Colonic mucosa (tissue), 4 donors: Measurements from ENCODE around the gene SAMSN1. TPM values are rescaled to one million over a fixed set of nuclear protein-coding genes. Genes with fewer than 3 reads are reported as not detected.
"Not testable (repeated sequence)": the region's sequence is repeated elsewhere in the genome, so short reads cannot be mapped to it uniquely, and the experiment has no call there.

ENCODE experiments used
- DNase-seq: peaks from one replicate; pipeline ENCODE4 v3.0.0-alpha.2; 2020
- H3K27ac ChIP-seq: fragments of 200-600 bp; one replicate; pipeline ENCODE4 v1.8.0; 2021
- H3K27me3 ChIP-seq: fragments of 200-600 bp; one replicate; pipeline ENCODE4 v1.8.0; 2021
- H3K36me3 ChIP-seq: fragments of 200-600 bp; one replicate; pipeline ENCODE4 v1.8.0; 2021
- H3K4me1 ChIP-seq: fragments of 200-600 bp; one replicate; pipeline ENCODE4 v1.8.0; 2021; ENCODE audit warnings: mild to moderate bottlenecking
- H3K4me3 ChIP-seq: fragments of 200-600 bp; one replicate; pipeline ENCODE4 v1.8.0; 2021
- H3K9ac ChIP-seq, 2 donors: one replicate each; pipeline ENCODE4 v1.7.0; 2013; ENCODE audit warnings: control low read depth in 2 of 2, low read depth in 2 of 2, low read length in 2 of 2
- H3K9me3 ChIP-seq: fragments of 200-600 bp; one replicate; pipeline ENCODE4 v1.8.0; 2021
- intact Hi-C: fragments of 100-400 bp; cut with DNase I; formaldehyde crosslinking; loops from one replicate; pipeline ENCODE4 v1.14.1; 2022
- total RNA-seq, 2 donors: library from RNA; stranded (reverse); fragmentation: NEBNext Ultra II Directional in 1 of 2; extraction: Animal tissue kit (Norgen Biotek cat#: 25700) in 1 of 2; gene quantifications; one replicate each; pipeline ENCODE4 v1.2.1, GENCODE V29; 2021
- TF ChIP-seq, protein P1 (sequence below): fragments of 200-600 bp; IDR thresholded peaks from one replicate; pipeline ENCODE4 v1.8.0; 2022; ENCODE audit warnings: antibody characterized with exemption, mild to moderate bottlenecking
- donor health status: healthy.
- donor health status: DM: no; HTN: no; CAD: no.
- donor health status: DM: no; HTN: no; CAD: no.

SAMSN1 gene
- total RNA-seq, 2 donors from 2014 or later = 2.5 to 5.1 TPM

DNA sequence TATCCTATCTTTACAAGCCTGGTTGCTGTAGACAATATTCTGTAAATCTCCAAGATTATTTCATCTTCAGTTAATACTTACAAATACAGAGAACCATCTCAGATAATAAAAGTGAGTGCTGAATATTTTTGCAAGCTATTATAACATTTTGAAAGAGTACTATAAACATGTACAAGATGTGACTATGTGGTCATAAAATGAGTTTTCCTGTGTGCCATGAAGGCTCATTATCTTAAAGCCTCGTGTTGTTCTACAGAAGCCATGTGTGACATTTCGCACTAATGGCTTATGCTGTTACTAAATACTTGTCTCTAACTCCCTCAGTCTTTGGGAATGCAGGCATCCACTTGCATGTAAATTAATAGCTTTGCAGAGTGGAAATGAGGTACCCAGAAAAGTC is 48.3 kb downstream of the SAMSN1 start:
- intact Hi-C loops = no loop called here
- no peak for DNase-seq
- Histone ChIP-seq H3K4me1 (no peaks in the 10 kb centered on the region), H3K4me3 (no peak overlapping the region), H3K9me3 (no peaks in the 10 kb centered on the region), H3K27me3 (no peaks in the 10 kb centered on the region), H3K36me3 (no peaks in the 10 kb centered on the region), H3K27ac (no peak overlapping the region), H3K9ac (no peak overlapping the region)
- TF ChIP-seq, protein P1, sequence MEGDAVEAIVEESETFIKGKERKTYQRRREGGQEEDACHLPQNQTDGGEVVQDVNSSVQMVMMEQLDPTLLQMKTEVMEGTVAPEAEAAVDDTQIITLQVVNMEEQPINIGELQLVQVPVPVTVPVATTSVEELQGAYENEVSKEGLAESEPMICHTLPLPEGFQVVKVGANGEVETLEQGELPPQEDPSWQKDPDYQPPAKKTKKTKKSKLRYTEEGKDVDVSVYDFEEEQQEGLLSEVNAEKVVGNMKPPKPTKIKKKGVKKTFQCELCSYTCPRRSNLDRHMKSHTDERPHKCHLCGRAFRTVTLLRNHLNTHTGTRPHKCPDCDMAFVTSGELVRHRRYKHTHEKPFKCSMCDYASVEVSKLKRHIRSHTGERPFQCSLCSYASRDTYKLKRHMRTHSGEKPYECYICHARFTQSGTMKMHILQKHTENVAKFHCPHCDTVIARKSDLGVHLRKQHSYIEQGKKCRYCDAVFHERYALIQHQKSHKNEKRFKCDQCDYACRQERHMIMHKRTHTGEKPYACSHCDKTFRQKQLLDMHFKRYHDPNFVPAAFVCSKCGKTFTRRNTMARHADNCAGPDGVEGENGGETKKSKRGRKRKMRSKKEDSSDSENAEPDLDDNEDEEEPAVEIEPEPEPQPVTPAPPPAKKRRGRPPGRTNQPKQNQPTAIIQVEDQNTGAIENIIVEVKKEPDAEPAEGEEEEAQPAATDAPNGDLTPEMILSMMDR = no peak

DNA sequence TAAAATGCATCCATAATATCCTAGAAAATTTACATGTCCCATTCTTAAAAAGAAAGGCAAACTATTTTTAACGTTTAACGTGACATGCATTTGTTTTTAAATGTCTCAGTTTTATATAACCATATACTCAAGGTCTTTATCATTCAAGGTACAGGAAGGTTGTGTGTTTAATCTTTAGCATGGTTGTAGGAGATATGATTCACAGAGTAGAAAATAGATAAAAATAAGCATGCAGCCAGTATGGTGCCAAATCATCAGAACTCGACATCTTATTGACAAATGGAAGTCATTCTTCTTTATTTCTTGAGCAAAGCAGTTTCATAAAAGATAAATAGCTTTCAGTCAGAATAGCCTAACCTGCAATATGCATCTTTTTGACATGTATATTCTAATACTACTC is 51.0 kb downstream of the SAMSN1 start:
- Histone ChIP-seq H3K27ac (no peak overlapping the region), H3K9me3 (no peaks in the 10 kb centered on the region), H3K9ac (no peak overlapping the region), H3K27me3 (no peaks in the 10 kb centered on the region), H3K4me1 (no peaks in the 10 kb centered on the region), H3K4me3 (no peak overlapping the region), H3K36me3 (no peaks in the 10 kb centered on the region)
- DNase-seq = no peak
- intact Hi-C loops = no loop called here
- TF ChIP-seq, protein P1 = no peak

DNA sequence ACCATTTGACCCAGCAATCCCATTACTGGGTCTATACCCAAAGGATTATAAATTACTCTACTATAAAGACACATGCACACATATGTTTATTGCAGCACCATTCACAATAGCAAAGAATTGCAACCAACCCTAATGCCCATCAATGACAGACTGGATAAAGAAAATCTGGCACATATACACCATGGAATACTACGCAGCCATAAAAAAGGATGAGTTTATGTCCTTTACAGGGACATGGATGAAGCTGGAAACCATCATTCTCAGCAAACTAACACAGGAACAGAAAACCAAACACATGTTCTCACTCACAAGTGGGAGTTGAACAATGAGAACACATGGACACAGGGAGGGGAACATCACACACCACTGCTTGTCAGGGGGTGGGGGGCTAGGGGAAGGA is 51.9 kb downstream of the SAMSN1 start:
- H3K4me3 ChIP-seq, H3K36me3 ChIP-seq, DNase-seq, H3K9me3 ChIP-seq, H3K27ac ChIP-seq, H3K9ac ChIP-seq, intact Hi-C loops, H3K4me1 ChIP-seq, H3K27me3 ChIP-seq: not testable (repeated sequence)

DNA sequence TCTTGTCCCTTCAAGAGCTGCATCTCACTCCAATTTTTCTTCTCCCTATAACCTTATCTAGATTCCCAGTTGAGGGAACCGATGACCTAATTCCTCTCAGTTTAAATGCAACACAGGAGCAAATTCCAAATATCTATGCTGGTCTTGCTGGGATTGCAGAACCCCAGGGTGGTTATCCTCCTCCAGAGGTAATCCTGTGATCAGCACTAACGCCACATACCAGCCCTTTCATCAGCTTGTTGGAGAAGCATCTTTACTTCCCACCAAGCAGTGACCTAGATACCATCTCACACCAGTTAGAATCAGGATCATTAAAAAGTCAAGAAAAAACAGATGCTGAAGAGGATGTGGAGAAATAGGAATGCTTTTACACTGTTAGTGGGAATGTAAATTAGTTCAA is 52.4 kb downstream of the SAMSN1 start:
- no peak overlapping the region for H3K4me3 ChIP-seq
- no peak overlapping the region for H3K9ac ChIP-seq
- H3K4me1 ChIP-seq = no peaks in the 10 kb centered on the region
- TF ChIP-seq, protein P1 = no peak
- intact Hi-C loops = no loop called here
- no peaks in the 10 kb centered on the region for H3K9me3 ChIP-seq
- no peaks in the 10 kb centered on the region for H3K36me3 ChIP-seq
- no peak for DNase-seq
- no peaks in the 10 kb centered on the region for H3K27me3 ChIP-seq
- H3K27ac ChIP-seq = no peak overlapping the region

DNA sequence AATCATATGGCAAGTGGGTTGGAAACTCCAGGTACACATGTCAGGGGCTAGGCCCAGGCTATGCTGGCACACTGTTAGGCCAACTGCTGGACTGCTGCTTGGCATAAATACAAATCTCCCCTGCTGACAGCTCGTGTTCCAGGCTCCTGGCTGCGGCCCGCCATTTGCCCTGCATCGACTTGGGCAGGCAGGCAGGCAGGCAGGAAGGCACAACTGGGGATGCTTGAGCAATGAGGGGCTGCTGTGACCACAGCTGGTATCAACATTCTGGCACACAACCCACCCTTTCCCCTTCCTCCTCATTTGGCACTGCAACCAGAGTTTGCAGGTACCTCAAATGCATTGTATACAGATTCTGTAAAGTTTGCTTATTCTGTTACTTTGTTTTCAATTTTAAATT is 53.2 kb downstream of the SAMSN1 start:
- H3K27ac ChIP-seq = no peak overlapping the region
- H3K36me3 ChIP-seq = no peaks in the 10 kb centered on the region
- no peaks in the 10 kb centered on the region for H3K4me1 ChIP-seq
- H3K27me3 ChIP-seq = no peaks in the 10 kb centered on the region
- H3K4me3 ChIP-seq = no peak overlapping the region
- TF ChIP-seq, protein P1 = no peak
- intact Hi-C loops = no loop called here
- no peaks in the 10 kb centered on the region for H3K9me3 ChIP-seq
- no peak for DNase-seq
- no peak overlapping the region for H3K9ac ChIP-seq

DNA sequence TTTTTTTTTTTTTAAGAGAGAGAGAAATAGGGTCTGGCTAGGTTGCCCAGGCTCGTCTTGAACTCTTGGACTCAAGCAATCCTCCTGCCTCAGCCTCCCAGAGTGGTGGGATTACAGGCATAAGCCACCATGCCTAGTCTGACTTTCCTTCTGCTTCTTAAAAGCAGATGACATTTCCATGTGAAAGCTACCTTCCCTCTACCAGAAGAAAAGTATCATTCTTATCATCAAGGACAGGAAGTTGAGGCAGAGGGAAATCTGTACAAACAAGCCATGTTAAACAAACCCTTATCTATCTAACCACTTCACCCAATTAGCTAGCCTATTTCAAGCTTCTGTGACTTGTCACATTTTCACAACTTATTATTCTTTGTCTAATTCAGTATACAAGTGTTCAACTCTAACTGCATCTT is 54.8 kb downstream of the SAMSN1 start:
- TF ChIP-seq, protein P1 = no peak
- Histone ChIP-seq H3K27ac (no peak overlapping the region), H3K4me1 (no peaks in the 10 kb centered on the region), H3K36me3 (no peaks in the 10 kb centered on the region), H3K27me3 (no peaks in the 10 kb centered on the region), H3K4me3 (no peak overlapping the region), H3K9ac (no peak overlapping the region), H3K9me3 (no peaks in the 10 kb centered on the region)
- intact Hi-C loops = no loop called here
- no peak for DNase-seq
